NB4 (cell line): ENCODE data around the gene HKDC1.
"Not testable (repeated sequence)": the region's sequence is repeated elsewhere in the genome, so short reads cannot be mapped to it uniquely, and the experiment has no call there.

Experiments used
- MYC ChIP-seq: IDR thresholded peaks from 2 replicates; pipeline ENCODE4 v1.6.1; 2011; ENCODE audit warnings: low read depth, low read length
- POLR2A ChIP-seq: IDR thresholded peaks from 2 replicates; pipeline ENCODE4 v1.6.1; 2011; ENCODE audit warnings: mild to moderate bottlenecking; ENCODE audit not compliant: insufficient read length; ENCODE audit errors: extremely low read depth
- TF ChIP-seq, protein P1 (sequence below): IDR thresholded peaks from one replicate; pipeline ENCODE4 v1.5.1; 2012; ENCODE audit warnings: low read depth, low read length

DNA sequence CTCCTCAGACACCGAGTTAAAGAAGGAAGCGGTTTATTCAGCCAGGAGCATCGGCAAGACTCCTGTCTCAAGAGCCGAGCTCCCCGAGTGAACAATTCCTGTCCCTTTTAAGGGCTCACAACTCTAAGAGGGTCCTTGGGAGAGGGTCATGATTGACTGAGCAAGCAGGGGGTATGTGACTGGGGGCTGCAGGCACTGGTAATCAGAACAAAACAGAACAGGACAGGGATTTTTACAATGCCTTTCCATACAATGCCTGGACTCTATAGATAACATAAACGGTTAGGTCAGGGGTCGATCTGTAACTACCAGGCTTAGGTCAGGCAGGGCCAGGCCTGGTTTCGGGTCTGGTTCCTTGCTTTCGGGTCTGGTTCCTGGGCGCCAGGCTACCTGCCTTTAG lies 88.2 kb downstream of the HKDC1 start:
- TF ChIP-seq, protein P1, sequence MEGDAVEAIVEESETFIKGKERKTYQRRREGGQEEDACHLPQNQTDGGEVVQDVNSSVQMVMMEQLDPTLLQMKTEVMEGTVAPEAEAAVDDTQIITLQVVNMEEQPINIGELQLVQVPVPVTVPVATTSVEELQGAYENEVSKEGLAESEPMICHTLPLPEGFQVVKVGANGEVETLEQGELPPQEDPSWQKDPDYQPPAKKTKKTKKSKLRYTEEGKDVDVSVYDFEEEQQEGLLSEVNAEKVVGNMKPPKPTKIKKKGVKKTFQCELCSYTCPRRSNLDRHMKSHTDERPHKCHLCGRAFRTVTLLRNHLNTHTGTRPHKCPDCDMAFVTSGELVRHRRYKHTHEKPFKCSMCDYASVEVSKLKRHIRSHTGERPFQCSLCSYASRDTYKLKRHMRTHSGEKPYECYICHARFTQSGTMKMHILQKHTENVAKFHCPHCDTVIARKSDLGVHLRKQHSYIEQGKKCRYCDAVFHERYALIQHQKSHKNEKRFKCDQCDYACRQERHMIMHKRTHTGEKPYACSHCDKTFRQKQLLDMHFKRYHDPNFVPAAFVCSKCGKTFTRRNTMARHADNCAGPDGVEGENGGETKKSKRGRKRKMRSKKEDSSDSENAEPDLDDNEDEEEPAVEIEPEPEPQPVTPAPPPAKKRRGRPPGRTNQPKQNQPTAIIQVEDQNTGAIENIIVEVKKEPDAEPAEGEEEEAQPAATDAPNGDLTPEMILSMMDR, result not testable (repeated sequence)
- not testable (repeated sequence) for TF ChIP-seq POLR2A, MYC
